Measurements from ENCODE around the gene MAP2K6.

GRCh38 chr17:69404399-69404798 is 10.1 kb upstream of the MAP2K6 start:
- TF ChIP-seq, protein P1, sequence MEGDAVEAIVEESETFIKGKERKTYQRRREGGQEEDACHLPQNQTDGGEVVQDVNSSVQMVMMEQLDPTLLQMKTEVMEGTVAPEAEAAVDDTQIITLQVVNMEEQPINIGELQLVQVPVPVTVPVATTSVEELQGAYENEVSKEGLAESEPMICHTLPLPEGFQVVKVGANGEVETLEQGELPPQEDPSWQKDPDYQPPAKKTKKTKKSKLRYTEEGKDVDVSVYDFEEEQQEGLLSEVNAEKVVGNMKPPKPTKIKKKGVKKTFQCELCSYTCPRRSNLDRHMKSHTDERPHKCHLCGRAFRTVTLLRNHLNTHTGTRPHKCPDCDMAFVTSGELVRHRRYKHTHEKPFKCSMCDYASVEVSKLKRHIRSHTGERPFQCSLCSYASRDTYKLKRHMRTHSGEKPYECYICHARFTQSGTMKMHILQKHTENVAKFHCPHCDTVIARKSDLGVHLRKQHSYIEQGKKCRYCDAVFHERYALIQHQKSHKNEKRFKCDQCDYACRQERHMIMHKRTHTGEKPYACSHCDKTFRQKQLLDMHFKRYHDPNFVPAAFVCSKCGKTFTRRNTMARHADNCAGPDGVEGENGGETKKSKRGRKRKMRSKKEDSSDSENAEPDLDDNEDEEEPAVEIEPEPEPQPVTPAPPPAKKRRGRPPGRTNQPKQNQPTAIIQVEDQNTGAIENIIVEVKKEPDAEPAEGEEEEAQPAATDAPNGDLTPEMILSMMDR (optimal IDR thresholded peaks at IDR 0.05 in 1 of 3, IDR thresholded peaks at IDR 0.05 in 1 of 3, conservative IDR thresholded peaks at IDR 0.05 in 1 of 3; ENCODE audit: extremely low read depth in 1 of 3, insufficient read depth in 2 of 3, low read length in 3 of 3), result no peak
- TF ChIP-seq EZH2 (IDR thresholded peaks at IDR 0.05; ENCODE audit: low read length), result no peak

Data from keratinocyte (primary cell).